Liver (tissue), 9 donors: ENCODE data around the gene TP53I11. TPM values are rescaled to one million over a fixed set of nuclear protein-coding genes. Genes with fewer than 3 reads are reported as not detected.

Source experiments
- DNase-seq: peaks from one replicate; pipeline ENCODE4 v3.0.0-alpha.2; 2017; ENCODE audit warnings: low spot score
- H3K27ac ChIP-seq, 2 donors: one replicate each; pipeline ENCODE4 v1.7.0; 2013; ENCODE audit warnings: inconsistent platforms in 2 of 2, low read length in 2 of 2, control low read depth in 1 of 2, low read depth in 1 of 2, mild to moderate bottlenecking in 1 of 2
- H3K27me3 ChIP-seq, 4 donors: one replicate each; pipeline versions ENCODE4 v1.6.1 to v1.7.0; 2013; ENCODE audit warnings: low read length in 3 of 4, inconsistent platforms in 1 of 4, mild to moderate bottlenecking in 1 of 4, moderate library complexity in 1 of 4; ENCODE audit not compliant: control insufficient read depth in 4 of 4, insufficient read depth in 4 of 4
- H3K36me3 ChIP-seq, 4 donors: one replicate each; pipeline versions ENCODE4 v1.6.1 to v1.7.0; 2013; ENCODE audit warnings: low read length in 3 of 4, mild to moderate bottlenecking in 3 of 4, low read depth in 1 of 4, moderate library complexity in 1 of 4; ENCODE audit not compliant: control insufficient read depth in 4 of 4, insufficient read depth in 3 of 4
- H3K4me1 ChIP-seq, 4 donors: one replicate each; pipeline versions ENCODE4 v1.6.1 to v1.7.0; 2013; ENCODE audit warnings: low read length in 3 of 4, mild to moderate bottlenecking in 3 of 4, moderate library complexity in 1 of 4; ENCODE audit not compliant: control insufficient read depth in 4 of 4, insufficient read depth in 4 of 4
- H3K4me3 ChIP-seq, 3 donors: one replicate each; pipeline versions ENCODE4 v1.6.1 to v1.7.0; 2013; ENCODE audit warnings: low read length in 3 of 3, control low read depth in 1 of 3, low read depth in 1 of 3, mild to moderate bottlenecking in 1 of 3
- H3K9ac ChIP-seq, 2 donors: one replicate each; pipeline ENCODE4 v1.7.0; 2013; ENCODE audit warnings: low read length in 2 of 2, mild to moderate bottlenecking in 2 of 2, moderate library complexity in 2 of 2, control low read depth in 1 of 2, low read depth in 1 of 2
- H3K9me3 ChIP-seq, 4 donors: one replicate each; pipeline versions ENCODE4 v1.6.1 to v1.7.0; 2013; ENCODE audit warnings: low read length in 3 of 4; ENCODE audit not compliant: control insufficient read depth in 4 of 4
- CTCF ChIP-seq: fragments of 150-350 bp; IDR thresholded peaks from 2 replicates; pipeline ENCODE4 v1.5.1; 2017; ENCODE audit warnings: improper control_type of control experiment, low read depth, low read length; ENCODE audit not compliant: missing input control
- EGR1 ChIP-seq, 2 donors: IDR thresholded peaks; 2 replicates each; pipeline ENCODE4 v1.6.1; 2016 to 2018; ENCODE audit warnings: antibody characterized with exemption in 2 of 2, low read depth in 2 of 2
- FOXA1 ChIP-seq: IDR thresholded peaks from 2 replicates; pipeline ENCODE4 v1.6.1; 2016; ENCODE audit warnings: antibody characterized with exemption
- FOXA2 ChIP-seq: IDR thresholded peaks from 2 replicates; pipeline ENCODE4 v1.6.1; 2016; ENCODE audit warnings: antibody characterized with exemption
- GABPA ChIP-seq, 2 donors: IDR thresholded peaks in 1 of 2; conservative IDR thresholded peaks in 1 of 2; 2 replicates each; pipeline ENCODE4 v1.6.1; 2016; ENCODE audit warnings: antibody characterized with exemption in 2 of 2, mild to moderate bottlenecking in 1 of 2, moderate library complexity in 1 of 2
- HNF4A ChIP-seq, 2 donors: conservative IDR thresholded peaks; 2 replicates each; pipeline ENCODE4 v1.6.1; 2016; ENCODE audit warnings: antibody characterized with exemption in 2 of 2, mild to moderate bottlenecking in 2 of 2
- HNF4G ChIP-seq: IDR thresholded peaks from 2 replicates; pipeline ENCODE4 v1.6.1; 2016; ENCODE audit warnings: antibody characterized with exemption
- JUND ChIP-seq, 2 donors: IDR thresholded peaks; 2 replicates each; pipeline ENCODE4 v1.6.1; 2016; ENCODE audit warnings: antibody characterized with exemption in 2 of 2
- NR2F2 ChIP-seq: IDR thresholded peaks from 2 replicates; pipeline ENCODE4 v1.6.1; 2016; ENCODE audit warnings: antibody characterized with exemption
- REST ChIP-seq: IDR thresholded peaks from 2 replicates; pipeline ENCODE4 v1.6.1; 2016; ENCODE audit warnings: antibody characterized with exemption, mild to moderate bottlenecking
- RXRA ChIP-seq, 2 donors: IDR thresholded peaks; 2 replicates each; pipeline ENCODE4 v1.6.1; 2017 to 2018; ENCODE audit warnings: antibody characterized with exemption in 2 of 2, mild to moderate bottlenecking in 1 of 2
- SP1 ChIP-seq: IDR thresholded peaks from 2 replicates; pipeline ENCODE4 v1.6.1; 2018; ENCODE audit warnings: antibody characterized with exemption, mild to moderate bottlenecking
- TAF1 ChIP-seq: conservative IDR thresholded peaks from 2 replicates; pipeline ENCODE4 v1.6.1; 2016; ENCODE audit warnings: antibody characterized with exemption, mild to moderate bottlenecking
- YY1 ChIP-seq: IDR thresholded peaks from 2 replicates; pipeline ENCODE4 v1.6.1; 2016; ENCODE audit warnings: antibody characterized with exemption, mild to moderate bottlenecking
- WGBS: extraction: QIAGEN DNeasy Blood & Tissue Kit; methylation state at CpG from one replicate; pipeline ENCODE4 v1.1.7; 2013; 5-methylcytosine and 5-hydroxymethylcytosine counted together
- polyA plus RNA-seq, 2 donors: library from polyadenylated mRNA; stranded (reverse) in 1 of 2; unstranded in 1 of 2; fragments of 200-250 nt in 1 of 2; fragments of >200 nt in 1 of 2; fragmentation: Nextera tagmentation in 1 of 2; extraction: Ambion mirVana in 1 of 2; gene quantifications; one replicate each; pipeline versions ENCODE4 v1.2.1 to v1.2.3, GENCODE V29; 2013 to 2015
- total RNA-seq, 2 donors: library from RNA; depleted of rRNA; stranded (reverse); fragments of >200 nt; gene quantifications; one replicate each; pipeline ENCODE4 v1.2.3, GENCODE V29; 2014
- TF ChIP-seq, protein P1 (sequence below): IDR thresholded peaks from 2 replicates; pipeline ENCODE4 v1.6.1; 2016; ENCODE audit warnings: antibody characterized with exemption
- TF ChIP-seq, protein P2 (sequence below): IDR thresholded peaks from 2 replicates; pipeline ENCODE4 v1.6.1; 2016; ENCODE audit warnings: antibody characterized with exemption
- TF ChIP-seq, protein P3 (sequence below): IDR thresholded peaks from 2 replicates; pipeline ENCODE4 v1.6.1; 2016; ENCODE audit warnings: antibody characterized with exemption
- donor health status: healthy.
- donor health status: healthy.
- donor health status: healthy.
- donor health status: healthy.
- donor health status: healthy.

TP53I11 gene
- total and polyA plus RNA-seq, 4 donors: 3.6 to 16.0 (median 8.3) TPM

DNA sequence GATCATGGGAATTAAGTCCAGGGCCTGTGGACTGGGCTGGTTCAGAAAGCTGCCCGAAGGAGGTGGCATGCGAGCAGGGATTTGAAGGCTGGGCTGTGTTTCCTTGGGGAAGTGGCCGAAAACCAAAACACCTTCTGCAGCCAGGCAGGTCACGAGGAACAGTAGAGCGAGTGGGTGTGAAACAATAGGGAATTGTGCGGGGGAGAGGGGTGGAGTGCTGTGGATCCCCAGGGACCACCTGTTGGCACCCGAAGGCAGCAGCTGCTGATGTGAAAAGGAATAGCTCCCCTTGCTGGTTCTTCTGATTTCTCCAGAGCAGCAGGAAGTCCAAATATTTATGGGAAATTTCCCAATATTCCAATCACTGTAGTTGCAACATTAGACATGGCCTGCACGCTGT, 24.6 kb downstream of the TP53I11 start:
- no peaks in the 10 kb centered on the region for H3K4me1 ChIP-seq
- TF ChIP-seq YY1 (no peak), GABPA (IDR thresholded peaks at IDR 0.05 in 1 of 2, conservative IDR thresholded peaks at IDR 0.05 in 1 of 2) (no peak), SP1 (no peak), NR2F2 (no peak), RXRA (IDR thresholded peaks at IDR 0.05) (no peak), HNF4G (no peak), REST (no peak), HNF4A (conservative IDR thresholded peaks at IDR 0.05) (no peak), TAF1 (no peak), EGR1 (IDR thresholded peaks at IDR 0.05; ENCODE audit: low read depth in 2 of 2) (no peak), FOXA1 (no peak), JUND (IDR thresholded peaks at IDR 0.05) (no peak), FOXA2 (no peak)
- TF ChIP-seq, protein P1, sequence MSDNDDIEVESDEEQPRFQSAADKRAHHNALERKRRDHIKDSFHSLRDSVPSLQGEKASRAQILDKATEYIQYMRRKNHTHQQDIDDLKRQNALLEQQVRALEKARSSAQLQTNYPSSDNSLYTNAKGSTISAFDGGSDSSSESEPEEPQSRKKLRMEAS: no peak
- TF ChIP-seq, protein P2, sequence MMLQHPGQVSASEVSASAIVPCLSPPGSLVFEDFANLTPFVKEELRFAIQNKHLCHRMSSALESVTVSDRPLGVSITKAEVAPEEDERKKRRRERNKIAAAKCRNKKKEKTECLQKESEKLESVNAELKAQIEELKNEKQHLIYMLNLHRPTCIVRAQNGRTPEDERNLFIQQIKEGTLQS: no peak
- TF ChIP-seq, protein P3, sequence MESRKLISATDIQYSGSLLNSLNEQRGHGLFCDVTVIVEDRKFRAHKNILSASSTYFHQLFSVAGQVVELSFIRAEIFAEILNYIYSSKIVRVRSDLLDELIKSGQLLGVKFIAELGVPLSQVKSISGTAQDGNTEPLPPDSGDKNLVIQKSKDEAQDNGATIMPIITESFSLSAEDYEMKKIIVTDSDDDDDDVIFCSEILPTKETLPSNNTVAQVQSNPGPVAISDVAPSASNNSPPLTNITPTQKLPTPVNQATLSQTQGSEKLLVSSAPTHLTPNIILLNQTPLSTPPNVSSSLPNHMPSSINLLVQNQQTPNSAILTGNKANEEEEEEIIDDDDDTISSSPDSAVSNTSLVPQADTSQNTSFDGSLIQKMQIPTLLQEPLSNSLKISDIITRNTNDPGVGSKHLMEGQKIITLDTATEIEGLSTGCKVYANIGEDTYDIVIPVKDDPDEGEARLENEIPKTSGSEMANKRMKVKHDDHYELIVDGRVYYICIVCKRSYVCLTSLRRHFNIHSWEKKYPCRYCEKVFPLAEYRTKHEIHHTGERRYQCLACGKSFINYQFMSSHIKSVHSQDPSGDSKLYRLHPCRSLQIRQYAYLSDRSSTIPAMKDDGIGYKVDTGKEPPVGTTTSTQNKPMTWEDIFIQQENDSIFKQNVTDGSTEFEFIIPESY: no peak
- H3K36me3 ChIP-seq: no peaks in the 10 kb centered on the region
- no peak overlapping the region for H3K4me3 ChIP-seq
- no peaks in the 10 kb centered on the region for H3K9me3 ChIP-seq
- peaks cover 0 to 2% (median 0%) of the 10 kb centered on the region in 4 donors for H3K27me3 ChIP-seq
- 78% methylated on average over 8 of the region's 8 CpGs for WGBS
- DNase-seq: no peak
- H3K27ac ChIP-seq: no peak overlapping the region
- H3K9ac ChIP-seq: no peak overlapping the region

DNA sequence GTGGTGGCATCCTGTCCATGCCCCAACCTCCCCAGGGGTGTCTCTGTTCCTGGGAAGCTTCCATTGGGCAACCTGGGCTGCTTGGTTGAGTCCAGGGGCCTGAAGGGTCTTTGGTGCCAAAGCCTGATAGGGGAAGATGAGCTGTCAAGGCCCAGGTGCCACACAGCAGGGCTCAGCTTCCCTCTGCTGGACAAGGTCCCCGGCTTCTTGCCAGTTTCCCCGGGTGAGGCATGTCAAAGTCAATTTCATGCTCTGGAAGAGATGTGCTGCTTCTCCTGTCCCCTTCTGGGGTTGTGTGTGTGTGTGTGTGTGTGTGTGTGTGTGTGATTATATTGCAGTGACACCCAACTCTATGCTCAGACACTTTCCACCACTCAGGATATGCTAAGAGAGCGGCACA, 26.9 kb downstream of the TP53I11 start:
- no peak overlapping the region for H3K27ac ChIP-seq
- no peaks in the 10 kb centered on the region for H3K9me3 ChIP-seq
- H3K36me3 ChIP-seq: no peaks in the 10 kb centered on the region
- H3K27me3 ChIP-seq: peaks cover 0 to 2% (median 0%) of the 10 kb centered on the region in 4 donors
- H3K4me1 ChIP-seq: no peaks in the 10 kb centered on the region
- no peak overlapping the region for H3K4me3 ChIP-seq
- H3K9ac ChIP-seq: no peak overlapping the region
- no peak for DNase-seq
- WGBS: 87% methylated on average over 3 of the region's 3 CpGs
- TF ChIP-seq YY1 (no peak), JUND (IDR thresholded peaks at IDR 0.05) (no peak), HNF4A (conservative IDR thresholded peaks at IDR 0.05) (no peak), SP1 (no peak), REST (no peak), EGR1 (IDR thresholded peaks at IDR 0.05; ENCODE audit: low read depth in 2 of 2) (no peak), CTCF (no peak), NR2F2 (no peak), FOXA2 (no peak), GABPA (IDR thresholded peaks at IDR 0.05 in 1 of 2, conservative IDR thresholded peaks at IDR 0.05 in 1 of 2) (no peak)
- TF ChIP-seq, protein P1: no peak
- TF ChIP-seq, protein P3: no peak
- TF ChIP-seq, protein P2: no peak
